NCI-H2227 (cell line): ENCODE data around the gene NPTX1.

Experiments
- DNase-seq: peaks from one replicate; lab custom pipeline; 2025; ENCODE audit not compliant: unreplicated experiment; lab: John Stamatoyannopoulos, UW

Gene NPTX1

DNA sequence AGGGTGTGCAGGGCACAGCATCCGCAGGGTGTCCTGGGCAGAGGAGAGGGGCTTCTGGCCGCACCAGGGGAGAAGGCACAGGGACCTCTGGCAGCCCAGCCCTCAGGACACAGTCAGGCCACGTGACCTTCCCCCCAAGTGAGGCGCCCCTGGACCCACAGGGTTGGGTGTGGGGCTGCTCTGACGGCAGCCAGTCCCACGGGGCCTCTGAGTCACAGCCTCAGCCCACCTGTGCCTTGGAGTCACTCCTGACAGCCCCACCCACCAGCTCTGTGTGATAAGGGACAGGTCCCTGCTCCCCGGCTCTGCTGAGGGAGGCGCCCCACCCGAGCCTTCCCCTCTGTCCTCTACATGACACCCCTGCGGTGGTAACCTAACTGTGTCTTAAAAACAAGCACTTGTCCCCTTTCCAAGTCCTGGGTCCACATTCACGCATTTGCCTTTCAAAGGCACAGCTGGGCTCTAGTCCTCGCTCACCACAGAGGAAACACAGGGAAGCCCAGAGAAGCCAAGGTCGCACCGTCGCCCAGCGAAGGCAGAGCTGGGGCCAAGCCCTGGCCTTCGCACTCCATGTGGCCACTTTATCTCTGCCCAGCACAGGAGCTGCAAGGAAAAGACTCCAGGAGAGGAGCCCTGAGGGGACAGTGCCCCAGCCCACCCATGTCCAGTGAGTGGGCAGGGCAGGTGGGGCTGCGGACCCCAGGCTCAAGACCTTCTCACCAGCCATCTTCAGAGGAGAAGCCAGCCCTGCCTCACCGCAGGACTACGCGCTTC lies 5.1 kb upstream of the NPTX1 start:
- DNase-seq: no peak

DNA sequence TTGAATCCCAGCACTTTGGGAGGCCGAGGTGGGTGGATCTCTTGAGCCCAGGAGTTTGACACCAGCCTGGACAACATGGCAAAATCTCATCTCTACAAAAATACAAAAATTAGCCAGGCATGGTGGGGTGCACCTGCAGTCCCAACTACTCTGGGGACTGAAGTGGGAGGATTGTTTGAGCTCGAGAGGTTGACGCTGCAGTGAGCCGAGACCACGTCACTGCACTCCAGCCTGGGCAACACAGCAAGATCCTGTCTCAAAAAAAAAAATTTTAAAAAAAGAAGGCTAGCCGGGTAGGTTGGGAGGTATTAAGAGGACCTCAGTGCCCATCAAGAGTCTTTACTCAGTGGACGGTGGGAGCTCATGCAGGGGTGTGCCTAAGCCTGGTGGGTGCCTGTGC lies 3.8 kb upstream of the NPTX1 start:
- no peak for DNase-seq

DNA sequence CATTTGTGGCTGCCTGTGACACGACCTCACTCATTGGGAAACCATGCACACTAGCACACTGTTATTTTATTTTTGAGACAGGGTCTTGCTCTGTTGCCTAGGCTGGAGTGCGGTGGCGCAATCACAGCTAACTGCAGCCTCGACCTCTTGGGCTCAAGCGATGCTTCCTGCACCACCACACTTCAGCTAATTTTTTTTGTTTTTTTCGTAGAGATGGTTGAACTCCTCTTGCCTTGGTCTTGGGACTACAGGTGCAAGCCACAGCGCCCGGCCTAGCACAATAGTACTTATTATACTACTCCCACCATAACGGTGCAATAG lies 2.8 kb upstream of the NPTX1 start:
- no peak for DNase-seq

- DNase-seq: peak; percentile 38
Measured at GRCh38 chr17:80478487-80479245, 2.3 kb upstream of the NPTX1 start.

GRCh38 chr17:80477647-80478478 lies 1.5 kb upstream of the NPTX1 start:
- DNase-seq: peak; percentile 77

DNA sequence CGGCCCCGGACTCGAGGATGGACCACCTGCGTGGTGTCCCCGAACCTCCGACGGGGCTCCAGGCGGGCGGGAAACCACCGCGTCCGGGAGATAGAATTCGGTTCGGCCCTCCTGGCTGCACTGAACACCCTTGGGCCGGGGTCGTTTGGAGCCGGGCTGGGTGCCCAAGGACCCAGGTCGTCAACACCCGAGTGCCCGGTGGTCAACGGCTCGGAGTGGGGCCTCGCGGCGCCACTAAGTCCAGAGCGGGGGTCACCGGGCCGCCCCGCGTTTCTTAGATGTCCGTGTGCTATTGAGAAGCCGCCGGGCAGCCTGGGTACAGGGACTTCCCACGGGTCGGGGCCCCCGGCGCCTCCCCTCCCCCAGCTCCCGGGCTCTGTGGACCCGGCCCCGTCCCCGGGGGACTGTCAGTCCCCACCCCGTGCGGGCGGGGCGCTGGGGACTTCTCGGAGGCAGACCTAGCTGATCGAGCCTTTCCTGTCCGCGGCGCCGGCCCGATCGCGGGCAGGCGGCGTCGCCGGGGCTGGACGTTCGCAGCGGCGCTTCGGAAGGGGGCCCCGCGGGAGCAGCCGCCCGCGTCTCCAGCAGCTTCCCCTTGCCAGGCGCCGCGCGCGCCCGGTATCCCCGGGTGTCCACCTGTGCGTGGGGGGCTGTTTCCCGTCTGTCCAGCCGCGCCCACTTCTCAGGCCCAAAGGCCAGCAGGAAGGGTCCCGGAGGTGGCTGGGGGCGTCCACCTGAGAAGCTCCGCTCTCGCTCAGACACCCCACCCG lies 655 bp upstream of the NPTX1 start:
- peak; percentile 72 for DNase-seq

DNA sequence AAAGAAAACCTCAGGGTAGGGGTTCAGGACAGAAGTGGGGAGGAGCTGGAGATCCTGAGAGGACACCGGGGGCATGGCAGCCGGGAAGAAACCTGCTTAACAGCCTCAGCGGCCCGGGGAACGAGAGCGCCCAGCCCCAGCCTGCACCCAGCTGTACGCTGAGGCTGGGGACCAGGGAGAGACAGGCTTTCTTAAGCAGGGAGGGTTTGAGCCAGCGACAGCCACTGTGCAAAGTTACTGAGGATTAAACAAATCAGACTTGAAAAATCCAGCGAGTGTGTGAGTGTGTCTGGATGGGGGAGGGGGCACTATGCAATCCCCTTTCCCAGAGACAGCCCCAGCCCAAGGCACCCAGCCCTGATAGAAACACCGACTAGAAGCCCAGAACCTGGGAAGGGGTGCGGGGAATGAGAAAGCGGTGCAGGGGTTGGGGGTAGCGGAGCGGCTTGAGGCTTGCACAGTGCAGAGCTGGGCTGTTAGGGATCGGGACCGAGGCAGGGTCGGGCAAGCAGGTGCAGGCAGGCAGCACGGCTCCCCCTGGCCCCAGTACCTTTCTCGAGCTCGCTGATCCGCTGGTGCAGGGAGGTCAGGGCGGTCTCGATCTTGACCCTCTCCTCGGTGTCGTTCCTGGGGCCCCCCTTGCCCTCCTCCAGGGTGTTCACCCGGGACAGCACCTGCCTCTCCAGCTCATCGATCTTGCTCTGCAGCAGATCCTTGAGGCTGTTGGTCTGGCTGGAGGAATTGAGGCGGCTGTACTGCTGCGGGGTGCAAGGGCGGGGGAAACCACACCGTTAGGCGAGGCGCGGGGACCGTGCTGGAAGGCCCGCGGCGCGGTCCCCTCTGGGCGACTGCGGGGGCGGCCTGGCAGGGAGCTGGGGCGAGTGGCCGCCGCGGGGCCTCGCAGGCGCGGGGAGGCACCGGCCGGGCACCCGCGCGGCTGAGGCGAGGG lies 1.2 kb downstream of the NPTX1 start:
- DNase-seq: no peak

DNA sequence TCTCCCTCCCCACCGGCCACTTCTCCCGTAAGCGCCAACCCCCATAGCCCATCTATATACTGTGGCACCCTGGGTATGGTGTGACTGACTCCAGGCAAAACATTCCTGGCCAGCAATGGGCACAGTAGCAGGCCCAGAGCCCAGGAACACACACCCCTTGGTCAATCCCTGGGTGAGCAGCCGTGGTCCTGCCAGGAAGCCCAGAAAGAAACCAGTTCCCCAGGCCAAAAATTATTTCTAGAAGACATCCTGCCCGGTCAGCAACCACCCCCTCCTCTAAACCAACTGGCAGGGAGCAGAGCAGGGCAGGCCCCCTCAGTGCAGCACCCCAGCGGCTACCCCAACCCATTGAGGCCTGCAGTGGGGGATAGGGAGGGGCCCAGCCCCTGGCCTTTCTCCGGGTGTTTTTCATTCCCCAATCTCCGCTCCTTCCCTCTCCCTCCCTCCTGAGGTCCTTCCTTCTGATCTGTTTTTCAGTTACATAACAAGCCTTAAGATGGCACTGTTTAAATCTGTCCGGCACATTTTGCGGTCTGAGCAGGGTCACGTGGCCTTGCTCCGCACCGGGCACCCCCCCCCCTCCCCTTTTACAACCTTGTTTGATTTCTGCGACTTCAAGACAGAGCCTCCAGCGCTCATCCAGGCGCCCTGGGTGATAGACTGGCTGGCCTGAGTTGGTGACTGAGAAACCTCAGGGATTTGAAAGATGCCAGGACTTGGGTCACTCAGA lies 2.0 kb downstream of the NPTX1 start:
- DNase-seq: peak; percentile 53

DNA sequence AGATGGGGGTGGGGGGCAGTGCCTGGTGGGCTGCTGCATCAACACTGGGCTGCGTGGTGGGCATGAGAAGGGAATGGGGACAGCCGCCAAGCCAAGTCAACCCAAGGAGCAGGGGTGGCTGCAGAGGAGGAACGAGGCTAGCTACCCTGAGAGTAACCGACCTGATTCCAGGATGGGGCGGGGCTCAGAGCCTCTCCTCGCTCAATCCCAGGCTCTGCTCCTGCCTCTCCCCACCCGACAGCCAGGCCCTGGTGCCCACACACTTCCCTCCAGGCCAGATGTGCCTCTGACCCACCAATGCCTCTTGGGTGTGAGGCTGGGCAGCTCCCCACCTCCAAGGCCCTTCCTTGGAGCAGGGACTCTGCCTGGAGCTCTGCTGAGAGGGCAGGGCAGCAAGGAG lies 2.7 kb downstream of the NPTX1 start:
- DNase-seq: no peak

DNA sequence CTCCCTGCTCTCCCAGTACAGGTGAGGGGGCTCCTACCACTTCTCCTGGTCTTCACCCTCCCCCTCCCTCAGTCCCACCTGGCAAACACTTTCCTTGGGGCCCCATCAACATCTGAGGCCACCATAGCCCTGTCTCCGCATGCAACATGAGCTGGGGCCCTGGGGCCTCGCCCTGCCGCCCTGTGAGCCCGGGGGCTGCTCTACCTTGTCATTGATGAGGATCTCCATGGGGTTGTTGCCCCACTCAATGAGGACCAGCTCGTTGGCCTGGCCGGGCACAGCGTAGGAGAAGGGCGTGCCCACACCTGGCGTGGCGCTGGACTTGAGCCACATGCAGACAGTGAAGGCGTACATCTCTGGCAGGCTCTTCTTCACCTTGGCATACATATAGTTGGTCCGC lies 3.4 kb downstream of the NPTX1 start:
- DNase-seq: no peak

GRCh38 chr17:80471922-80472321 lies 4.5 kb downstream of the NPTX1 start:
- no peak for DNase-seq

GRCh38 chr17:80470603-80471002 lies 5.8 kb downstream of the NPTX1 start:
- DNase-seq: no peak

GRCh38 chr17:80469667-80470066 lies 6.7 kb downstream of the NPTX1 start:
- DNase-seq: no peak

DNA sequence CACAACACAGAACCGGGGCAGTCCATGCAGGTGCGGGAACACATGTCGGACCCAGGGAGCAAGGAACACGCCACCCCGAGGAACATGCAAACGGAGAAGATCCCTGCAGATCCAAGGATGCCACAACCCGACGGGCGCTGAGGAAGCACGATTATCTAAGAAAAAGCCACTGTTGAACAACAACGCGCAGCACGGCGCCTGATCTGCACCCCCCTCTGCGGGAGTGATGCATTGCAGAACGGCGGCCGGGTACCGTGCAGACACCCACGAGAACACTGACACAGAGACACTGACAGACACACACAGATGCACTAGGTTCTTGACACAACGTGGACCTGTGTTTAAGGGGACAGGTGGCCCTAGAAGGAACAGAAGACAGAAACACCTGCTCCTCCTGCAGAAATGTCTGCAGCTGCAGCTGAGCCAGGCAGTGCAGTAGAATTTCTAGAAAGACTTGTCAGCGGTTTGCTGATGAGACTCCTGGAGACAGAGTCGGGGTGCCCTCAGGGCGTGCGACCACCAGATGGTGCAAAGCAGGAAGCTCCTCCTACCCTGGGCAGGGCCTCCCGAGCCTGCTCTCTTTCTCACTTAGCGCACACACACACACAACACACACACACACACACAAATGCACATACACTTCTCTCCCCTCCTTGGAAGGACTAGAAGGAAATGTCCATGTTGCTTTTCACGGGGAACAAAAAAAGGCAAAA lies 7.5 kb downstream of the NPTX1 start:
- DNase-seq: no peak

DNA sequence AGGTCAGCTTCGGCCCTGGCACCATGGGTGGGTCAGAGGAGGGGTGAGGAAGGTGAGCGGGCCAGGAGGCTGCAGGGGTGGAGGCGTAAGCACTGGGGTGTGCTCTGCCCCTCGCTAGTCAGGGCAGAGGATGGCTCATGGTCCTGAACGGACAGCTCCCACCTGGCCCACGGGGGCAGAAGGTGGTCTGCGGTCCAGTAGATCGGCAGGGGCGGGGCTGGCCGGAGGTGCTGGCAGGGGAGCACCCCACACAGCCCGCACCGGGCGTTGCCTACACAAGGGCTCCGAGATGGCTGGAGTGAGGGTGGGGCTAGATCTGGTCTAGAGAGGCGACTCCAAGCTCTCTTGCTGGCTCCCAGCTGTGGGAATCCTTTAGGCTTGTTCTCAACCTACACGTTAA lies 8.2 kb downstream of the NPTX1 start:
- no peak for DNase-seq

GRCh38 chr17:80466188-80466705 lies 10.2 kb downstream of the NPTX1 start:
- no peak for DNase-seq

- no peak for DNase-seq
Measured at GRCh38 chr17:80465327-80465974, 11.0 kb downstream of the NPTX1 start.

DNA sequence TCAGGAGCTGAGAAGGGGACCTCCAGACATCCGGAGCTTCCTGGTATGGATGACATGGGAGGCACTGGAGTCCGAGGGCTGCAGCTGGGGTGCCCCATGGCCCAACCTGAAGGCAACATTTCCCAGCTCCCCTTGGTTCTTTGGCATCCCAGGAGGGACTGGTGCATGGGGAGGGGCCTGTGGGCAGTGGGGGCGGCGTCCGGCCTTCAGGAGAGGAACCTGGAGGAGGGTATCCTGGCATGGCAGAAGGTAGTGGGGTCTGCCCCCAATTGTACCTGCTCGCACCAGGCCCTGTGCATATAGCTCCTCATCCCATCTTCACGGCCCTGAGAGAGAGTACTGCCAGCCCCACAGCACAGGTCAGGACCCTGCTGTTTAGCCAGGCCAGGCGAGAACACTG lies 11.9 kb downstream of the NPTX1 start:
- no peak for DNase-seq
